K562 (cell line): ENCODE results near the gene SESN2. TPM values are rescaled to one million over a fixed set of nuclear protein-coding genes. Genes with fewer than 3 reads are reported as not detected.
A peak's percentile ranks its signal among the peaks of the same experiment; 100 is the strongest.

Experiments
- AFF1 ChIP-seq, 2 experiments: fragments of 450-650 bp; IDR thresholded peaks; 2 replicates each; pipeline ENCODE4 v1.6.1; 2018; ENCODE audit warnings: mild to moderate bottlenecking in 2 of 2, low read depth in 1 of 2; ENCODE audit not compliant: partially characterized antibody in 2 of 2
- CHD1 ChIP-seq: fragments of 200-600 bp; sonication (generic); IDR thresholded peaks from one replicate; pipeline ENCODE4 v1.6.1; 2012; ENCODE audit warnings: mild to moderate bottlenecking, moderate library complexity, low read length, inconsistent platforms
- EGR1 ChIP-seq: fragments of 450-650 bp; conservative IDR thresholded peaks from 2 replicates; pipeline ENCODE4 v1.6.1; 2017; ENCODE audit warnings: mild to moderate bottlenecking
- FOXK1 ChIP-seq: sonication (generic); formaldehyde crosslinking; IDR thresholded peaks from 2 replicates; pipeline ENCODE4 v1.8.0; 2022; ENCODE audit warnings: missing genetic modification reagents, mild to moderate bottlenecking, borderline replicate concordance
- MAZ ChIP-seq, 2 experiments: fragments of 450-650 bp in 1 of 2; sonication (generic) in 1 of 2; formaldehyde crosslinking; IDR thresholded peaks in 1 of 2; conservative IDR thresholded peaks in 1 of 2; 2 replicates each; pipeline versions ENCODE4 v1.4.0 to v1.5.0; 2020; ENCODE audit warnings: mild to moderate bottlenecking in 1 of 2, missing genetic modification reagents in 1 of 2
- MLLT1 ChIP-seq, 2 experiments: fragments of 450-650 bp; IDR thresholded peaks; 2 replicates each; pipeline ENCODE4 v1.6.1; 2016
- NR2C2 ChIP-seq, 2 experiments: fragments of 200-800 bp in 1 of 2; sonication (Bioruptor generic) in 1 of 2; sonication (generic) in 1 of 2; formaldehyde crosslinking in 1 of 2; IDR thresholded peaks; 2 replicates each; pipeline versions ENCODE4 v1.6.1 to v1.8.0; 2016 to 2022; ENCODE audit warnings: mild to moderate bottlenecking in 1 of 2, missing compliant biosample characterization in 1 of 2, missing genetic modification characterization in 1 of 2, missing genetic modification reagents in 1 of 2
- PRMT5 ChIP-seq: sonication (generic); formaldehyde crosslinking; IDR thresholded peaks from 2 replicates; pipeline ENCODE4 v1.5.0; 2020; ENCODE audit warnings: missing genetic modification reagents
- RBFOX2 ChIP-seq: fragments of 200-400 bp; formaldehyde crosslinking; IDR thresholded peaks from 2 replicates; pipeline ENCODE4 v1.6.1; 2017; ENCODE audit warnings: low read depth, mild to moderate bottlenecking, low read length, moderate library complexity
- TBL1XR1 ChIP-seq, 2 experiments: IDR thresholded peaks; 2 replicates each; pipeline ENCODE4 v1.6.1; 2012; ENCODE audit warnings: improper control_type of control experiment in 2 of 2, low read length in 2 of 2, mild to moderate bottlenecking in 1 of 2
- USF1 ChIP-seq: sonication (generic); formaldehyde crosslinking; IDR thresholded peaks from 2 replicates; pipeline ENCODE4 v1.9.0; 2022; ENCODE audit warnings: mild to moderate bottlenecking, missing genetic modification reagents
- XRCC5 ChIP-seq: fragments of 200-400 bp; formaldehyde crosslinking; IDR thresholded peaks from 2 replicates; pipeline ENCODE4 v1.6.1; 2017; ENCODE audit warnings: low read depth, mild to moderate bottlenecking, low read length
- ZBTB1 ChIP-seq: sonication (generic); formaldehyde crosslinking; IDR thresholded peaks from 2 replicates; pipeline ENCODE4 v1.8.1; 2023; ENCODE audit warnings: missing genetic modification reagents, low read depth, mild to moderate bottlenecking, borderline replicate concordance
- ZBTB7A ChIP-seq: IDR thresholded peaks from 2 replicates; pipeline ENCODE4 v1.6.1; 2011; ENCODE audit warnings: low read depth, mild to moderate bottlenecking, low read length, moderate library complexity, borderline replicate concordance; ENCODE audit not compliant: control insufficient read depth
- ZNF444 ChIP-seq: fragments of 250-450 bp; sonication (Bioruptor Pico); IDR thresholded peaks from 2 replicates; pipeline ENCODE4 v1.4.0; 2020; ENCODE audit warnings: mild to moderate bottlenecking, moderate library complexity
- ZNF740 ChIP-seq, 3 experiments: fragments of 200-800 bp in 1 of 3; sonication (Bioruptor generic) in 1 of 3; sonication (generic) in 1 of 3; formaldehyde crosslinking in 1 of 3; IDR thresholded peaks; 2 replicates each; pipeline versions ENCODE4 v1.6.1 to v1.8.0; 2016 to 2022; ENCODE audit warnings: mild to moderate bottlenecking in 2 of 3, missing compliant biosample characterization in 2 of 3, missing genetic modification characterization in 2 of 3, missing genetic modification reagents in 1 of 3
- polyA plus RNA-seq, 8 experiments: library from polyadenylated mRNA; depleted of rRNA in 4 of 8; stranded (reverse) in 5 of 8; unstranded in 3 of 8; fragments of >200 nt; fragmentation: Nextera tagmentation in 2 of 8; fragmentation: Illumina TruSeq in 1 of 8; extraction: Ambion mirVana in 2 of 8; extraction: Trizol in 1 of 8; gene quantifications; 2 replicates each; pipeline versions ENCODE4 v1.2.1 to v1.2.3, GENCODE V29; 2011 to 2014; ENCODE audit warnings: inconsistent platforms in 1 of 8, missing spikeins in 1 of 8
- total RNA-seq, 7 experiments: library from RNA; depleted of rRNA in 6 of 7; stranded (reverse); fragments of >200 nt in 6 of 7; fragmentation: Illumina TruSeq in 2 of 7; extraction: Trizol in 2 of 7; gene quantifications; 2 replicates each; pipeline versions ENCODE4 v1.2.1 to v1.2.3, GENCODE V29; 2011 to 2021; ENCODE audit warnings: low replicate concordance in 1 of 7

Gene SESN2
- total and polyA plus RNA-seq, 9 of the 15 experiments (the other 6 are each of a cell fraction or from before 2014, with no cell fraction given), result 3.7 to 71.3 (median 16.8) TPM

- TF ChIP-seq MLLT1 (IDR thresholded peaks at IDR 0.05), result 0 out of 4 replicates have a peak, but pooled peaks of 1 of the 2 experiments have one; percentile 0
- TF ChIP-seq FOXK1 (CRISPR knock-in tag), result 0 out of 2 replicates have a peak, but pooled peaks have one; percentile 5
- TF ChIP-seq USF1 (CRISPR knock-in tag), result no peak
- TF ChIP-seq ZBTB1, result peak; percentile 36; the same call in 1 of the 2 replicates
- TF ChIP-seq ZNF444, result peak; percentile 94
- peak; percentile 22; the same call in 1 of the 2 replicates for TF ChIP-seq EGR1
- TF ChIP-seq AFF1 (IDR thresholded peaks at IDR 0.05; ENCODE audit: low read depth in 1 of 2, partially characterized antibody in 2 of 2), result no peak
- 0 out of 2 replicates have a peak, but pooled peaks have one; percentile 6 for TF ChIP-seq XRCC5
- TF ChIP-seq CHD1, result peak; percentile 57
- TF ChIP-seq PRMT5, result 0 out of 2 replicates have a peak, but pooled peaks have one; percentile 23
- peak; percentile 18; the same call in 1 of the 2 replicates for TF ChIP-seq NR2C2 (CRISPR knock-in tag; IDR thresholded peaks at IDR 0.05)
- no peak for TF ChIP-seq NR2C2 (tag; IDR thresholded peaks at IDR 0.05)
- 0 out of 4 replicates have a peak, but pooled peaks of 1 of the 2 experiments have one; percentile 25 for TF ChIP-seq MAZ (CRISPR knock-in tag; conservative IDR thresholded peaks at IDR 0.05 in 1 of 2, IDR thresholded peaks at IDR 0.05 in 1 of 2)
- 0 out of 2 replicates have a peak, but pooled peaks have one; percentile 33 for TF ChIP-seq ZNF740 (CRISPR knock-in tag; IDR thresholded peaks at IDR 0.05)
- TF ChIP-seq ZNF740 (tag; IDR thresholded peaks at IDR 0.05), result peak in 1 of 2 experiments; percentile 38; a peak in 1 of 4 replicates
- peak; percentile 71 for TF ChIP-seq ZBTB7A
- no peak for TF ChIP-seq TBL1XR1 (IDR thresholded peaks at IDR 0.05; ENCODE audit: low read length in 2 of 2)
- peak; percentile 81 for TF ChIP-seq RBFOX2
Observed at GRCh38 chr1:28259934-28260802, 850 bp downstream of the SESN2 start (continued).
